ENCODE data around the gene SNTG2.

The SNTG2 gene

GRCh38 chr2:1068241-1068640, 117.6 kb downstream of the SNTG2 start:
- H3K4me1 Mint-ChIP-seq (ENCODE audit: low read depth in 2 of 2) = no peaks in the 10 kb centered on the region
- H3K27ac Mint-ChIP-seq = no peak overlapping the region
- DNase-seq = no peak
- H3K9me3 Mint-ChIP-seq = no peaks in the 10 kb centered on the region
- no peak overlapping the region for H3K4me3 Mint-ChIP-seq
- ATAC-seq (replicated peaks) = no peak
- peaks cover 0 to 13% of the 10 kb centered on the region in 2 donors for H3K27me3 Mint-ChIP-seq
- no peaks in the 10 kb centered on the region for H3K36me3 Mint-ChIP-seq (ENCODE audit: insufficient read depth)

DNA sequence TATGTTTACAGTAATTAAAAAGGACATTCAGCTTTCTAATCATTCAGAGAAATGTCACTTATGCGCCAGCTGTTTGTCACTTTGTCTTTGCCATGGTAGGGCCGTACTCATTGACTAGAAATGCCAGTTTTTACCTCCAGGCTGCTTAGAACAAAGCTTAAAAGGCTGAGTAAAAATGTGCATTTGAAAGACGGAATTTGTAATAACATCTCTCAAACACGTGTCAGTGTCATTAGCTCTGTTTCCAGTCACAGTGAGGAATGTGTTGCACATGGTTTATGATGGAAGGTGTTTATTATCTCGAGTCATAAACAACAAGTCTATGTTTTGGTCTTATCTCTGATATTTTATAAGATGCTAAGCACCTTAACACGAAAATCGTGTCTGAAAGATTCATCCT, 118.2 kb downstream of the SNTG2 start:
- Mint-ChIP-seq H3K27ac (no peak overlapping the region), H3K36me3 (ENCODE audit: insufficient read depth) (no peaks in the 10 kb centered on the region), H3K27me3 (peaks cover 0 to 9% of the 10 kb centered on the region in 2 donors), H3K4me3 (no peak overlapping the region), H3K9me3 (no peaks in the 10 kb centered on the region), H3K4me1 (ENCODE audit: low read depth in 2 of 2) (no peaks in the 10 kb centered on the region)
- no peak for DNase-seq
- ATAC-seq (replicated peaks) = no peak

DNA sequence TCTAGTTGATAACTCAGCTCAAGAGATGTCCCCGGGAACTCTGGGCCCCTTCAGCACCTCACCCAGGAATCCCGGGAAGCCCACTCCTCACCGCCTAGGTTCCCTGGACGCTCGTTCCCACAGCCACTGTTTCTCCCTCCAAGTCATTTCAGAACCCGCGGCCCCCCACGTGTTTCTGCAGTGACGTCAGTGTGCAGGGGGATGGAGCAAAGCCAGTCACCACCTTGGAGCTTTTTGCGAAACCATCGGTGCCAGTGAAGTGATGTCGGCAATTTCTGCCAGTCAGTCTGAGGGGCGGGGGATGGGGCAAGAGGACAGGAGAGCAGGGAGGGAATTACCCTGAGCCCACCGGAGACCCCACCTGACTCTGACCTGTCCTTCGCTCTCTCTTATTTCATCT, 119.2 kb downstream of the SNTG2 start:
- Mint-ChIP-seq H3K9me3 (no peaks in the 10 kb centered on the region), H3K27me3 (peaks cover 0 to 9% of the 10 kb centered on the region in 2 donors), H3K27ac (no peak overlapping the region), H3K4me3 (no peak overlapping the region), H3K36me3 (ENCODE audit: insufficient read depth) (no peaks in the 10 kb centered on the region), H3K4me1 (ENCODE audit: low read depth in 2 of 2) (no peaks in the 10 kb centered on the region)
- ATAC-seq (replicated peaks) (no peak), DNase-seq (no peak)

DNA sequence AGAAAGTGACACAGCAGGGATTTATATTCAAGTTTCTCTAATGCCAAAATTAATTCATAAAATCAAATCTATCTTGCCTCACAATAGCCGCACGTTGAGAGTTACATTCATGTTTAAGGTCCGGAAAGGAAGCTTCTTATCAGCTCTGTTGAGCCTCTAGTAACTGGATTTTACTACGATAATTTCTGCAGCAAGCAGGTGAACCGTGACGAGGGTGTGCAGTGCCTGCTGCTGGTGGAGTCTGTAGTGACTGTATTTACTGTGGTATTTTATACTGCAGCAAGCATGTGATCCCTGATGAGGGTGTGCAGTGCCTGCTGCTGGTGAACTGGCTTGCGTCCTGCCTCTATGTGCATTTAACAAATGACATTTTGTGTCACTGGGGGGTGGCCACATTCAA, 120.0 kb downstream of the SNTG2 start:
- H3K4me1 Mint-ChIP-seq (ENCODE audit: low read depth in 2 of 2) = no peaks in the 10 kb centered on the region
- no peak for ATAC-seq (replicated peaks)
- no peak overlapping the region for H3K4me3 Mint-ChIP-seq
- no peaks in the 10 kb centered on the region for H3K9me3 Mint-ChIP-seq
- H3K27me3 Mint-ChIP-seq = peaks cover 0 to 10% of the 10 kb centered on the region in 2 donors
- H3K36me3 Mint-ChIP-seq (ENCODE audit: insufficient read depth) = no peaks in the 10 kb centered on the region
- H3K27ac Mint-ChIP-seq = no peak overlapping the region
- no peak for DNase-seq

GRCh38 chr2:1071650-1072049, 121.0 kb downstream of the SNTG2 start:
- Mint-ChIP-seq H3K27me3 (peaks cover 0 to 14% of the 10 kb centered on the region in 2 donors), H3K36me3 (ENCODE audit: insufficient read depth) (no peaks in the 10 kb centered on the region), H3K9me3 (no peaks in the 10 kb centered on the region), H3K4me3 (no peak overlapping the region), H3K27ac (no peak overlapping the region), H3K4me1 (ENCODE audit: low read depth in 2 of 2) (no peaks in the 10 kb centered on the region)
- DNase-seq = no peak
- ATAC-seq (replicated peaks) = no peak

GRCh38 chr2:1072250-1072649, 121.6 kb downstream of the SNTG2 start:
- H3K27me3 Mint-ChIP-seq = peaks cover 0 to 8% of the 10 kb centered on the region in 2 donors
- ATAC-seq (replicated peaks) (no peak), DNase-seq (no peak)
- H3K4me3 Mint-ChIP-seq = no peak overlapping the region
- H3K27ac Mint-ChIP-seq = no peak overlapping the region
- H3K4me1 Mint-ChIP-seq (ENCODE audit: low read depth in 2 of 2) = no peaks in the 10 kb centered on the region
- no peaks in the 10 kb centered on the region for H3K36me3 Mint-ChIP-seq (ENCODE audit: insufficient read depth)
- no peaks in the 10 kb centered on the region for H3K9me3 Mint-ChIP-seq

DNA sequence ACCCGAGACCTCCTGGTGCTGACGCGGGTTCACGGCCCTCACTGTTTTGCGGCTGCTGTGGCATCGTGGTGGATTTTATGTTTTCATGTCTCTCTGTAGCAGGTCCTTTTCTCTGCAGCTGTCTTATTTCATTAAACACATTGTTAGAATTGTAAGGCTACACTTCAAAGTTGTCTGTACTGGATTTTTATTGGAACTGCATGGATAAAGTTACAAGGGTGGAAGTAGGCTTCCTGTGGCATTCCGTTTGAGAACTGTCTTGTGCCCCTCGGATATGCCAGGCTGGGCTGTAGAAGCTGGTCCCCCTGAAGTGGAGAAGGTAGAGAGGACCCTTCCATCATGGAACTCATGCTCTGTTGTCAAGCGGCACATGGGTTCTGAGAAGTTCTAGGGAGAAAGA, 127.3 kb downstream of the SNTG2 start:
- H3K27ac Mint-ChIP-seq = no peak overlapping the region
- ATAC-seq (replicated peaks) (no peak), DNase-seq (no peak)
- H3K4me3 Mint-ChIP-seq = no peak overlapping the region
- H3K9me3 Mint-ChIP-seq = no peaks in the 10 kb centered on the region
- no peaks in the 10 kb centered on the region for H3K36me3 Mint-ChIP-seq (ENCODE audit: insufficient read depth)
- H3K27me3 Mint-ChIP-seq = peaks cover 5 to 37% of the 10 kb centered on the region in 2 donors
- no peaks in the 10 kb centered on the region for H3K4me1 Mint-ChIP-seq (ENCODE audit: low read depth in 2 of 2)

GRCh38 chr2:1078326-1078725, 127.7 kb downstream of the SNTG2 start:
- no peaks in the 10 kb centered on the region for H3K9me3 Mint-ChIP-seq
- H3K27me3 Mint-ChIP-seq = peaks cover 5 to 40% of the 10 kb centered on the region in 2 donors
- DNase-seq (no peak), ATAC-seq (replicated peaks) (no peak)
- H3K4me1 Mint-ChIP-seq (ENCODE audit: low read depth in 2 of 2) = no peaks in the 10 kb centered on the region
- no peaks in the 10 kb centered on the region for H3K36me3 Mint-ChIP-seq (ENCODE audit: insufficient read depth)
- H3K4me3 Mint-ChIP-seq = no peak overlapping the region
- H3K27ac Mint-ChIP-seq = no peak overlapping the region

DNA sequence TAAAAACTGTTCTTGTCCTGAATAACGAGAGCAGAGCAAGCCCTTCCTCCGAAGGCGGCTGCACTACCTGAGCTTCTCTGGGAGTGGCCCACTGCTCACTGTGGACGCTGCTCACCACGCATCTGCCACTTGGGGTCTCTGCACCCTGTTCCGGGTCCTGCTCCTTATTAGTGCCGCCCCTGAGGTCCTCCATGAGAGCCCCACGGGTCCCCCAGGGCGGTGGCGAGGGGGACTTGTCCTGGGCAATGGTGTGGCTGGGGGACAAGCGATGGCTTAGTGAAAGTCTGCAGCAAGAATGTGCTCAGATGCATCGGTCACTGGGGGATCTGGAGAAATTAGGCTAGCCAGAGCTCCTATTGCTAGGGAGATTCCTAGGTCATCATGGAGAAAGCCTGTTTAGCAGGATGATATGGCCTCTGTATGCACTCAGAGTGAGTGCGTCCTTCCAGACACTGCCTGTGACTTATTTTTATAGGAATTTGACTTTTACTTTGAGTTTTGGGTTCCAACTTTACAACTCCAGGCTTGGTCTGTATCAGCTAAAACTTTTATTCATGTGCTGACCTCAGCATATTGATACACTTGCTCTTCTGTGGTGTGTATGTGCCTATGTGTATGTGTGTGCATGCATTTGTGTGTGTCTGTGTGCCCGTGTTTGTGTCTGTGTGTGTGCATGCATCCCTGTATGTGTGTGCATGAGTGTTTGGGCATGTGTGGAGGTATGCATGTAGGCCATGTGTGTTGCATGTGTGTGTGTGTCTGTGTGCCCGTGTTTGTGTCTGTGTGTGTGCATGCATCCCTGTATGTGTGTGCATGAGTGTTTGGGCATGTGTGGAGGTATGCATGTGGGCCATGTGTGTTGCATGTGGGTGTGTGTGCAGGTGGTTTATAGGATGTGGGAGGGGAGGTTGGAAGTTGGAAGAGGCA, 129.5 kb downstream of the SNTG2 start:
- H3K4me1 Mint-ChIP-seq (ENCODE audit: low read depth in 2 of 2) = no peaks in the 10 kb centered on the region
- DNase-seq = no peak
- no peak for ATAC-seq (replicated peaks)
- no peak overlapping the region for H3K27ac Mint-ChIP-seq
- no peak overlapping the region for H3K4me3 Mint-ChIP-seq
- H3K27me3 Mint-ChIP-seq = peaks cover 5 to 54% of the 10 kb centered on the region in 2 donors
- H3K36me3 Mint-ChIP-seq (ENCODE audit: insufficient read depth) = no peaks in the 10 kb centered on the region
- no peaks in the 10 kb centered on the region for H3K9me3 Mint-ChIP-seq

DNA sequence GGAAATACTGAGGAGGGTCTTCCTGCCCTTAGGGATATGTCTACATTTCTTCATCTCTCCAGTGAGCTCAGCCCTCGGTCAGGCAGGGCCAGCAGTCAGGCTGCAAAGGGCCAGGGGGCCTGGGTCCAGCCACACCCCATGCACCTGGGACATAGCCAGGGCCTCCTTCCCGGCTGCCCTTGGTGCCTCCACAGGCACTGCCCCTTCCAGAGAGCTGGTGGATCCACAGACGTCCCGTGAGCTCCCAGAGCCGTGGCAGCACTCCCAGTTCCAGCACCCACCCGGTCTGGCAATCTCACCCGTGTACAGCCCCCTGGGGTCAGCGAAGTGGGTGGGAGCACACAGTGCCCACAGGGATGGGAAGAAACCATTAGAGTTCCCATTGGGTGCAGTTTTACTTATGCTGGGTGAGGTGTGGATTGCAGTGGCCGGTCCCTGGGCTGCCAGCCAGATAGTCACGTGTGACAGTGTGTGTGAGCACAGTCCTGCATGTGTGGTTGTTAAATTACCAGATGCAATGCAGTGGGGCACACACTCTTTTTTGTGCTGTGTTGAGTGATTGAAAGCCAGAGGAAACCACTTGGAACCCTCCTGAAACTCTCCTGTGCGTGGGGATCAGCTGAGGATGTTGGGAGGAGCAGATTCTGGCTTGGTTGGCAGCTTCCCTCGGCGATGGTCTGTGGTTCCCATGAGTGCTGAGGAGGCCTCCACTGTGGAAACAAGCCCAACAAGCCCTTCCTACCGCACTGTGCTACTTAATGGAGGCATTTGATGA, 131.0 kb downstream of the SNTG2 start:
- Mint-ChIP-seq H3K27ac (no peak overlapping the region), H3K9me3 (no peaks in the 10 kb centered on the region), H3K27me3 (peaks cover 5 to 46% of the 10 kb centered on the region in 2 donors), H3K36me3 (ENCODE audit: insufficient read depth) (no peaks in the 10 kb centered on the region), H3K4me3 (no peak overlapping the region), H3K4me1 (ENCODE audit: low read depth in 2 of 2) (no peaks in the 10 kb centered on the region)
- DNase-seq (no peak), ATAC-seq (replicated peaks) (no peak)

DNA sequence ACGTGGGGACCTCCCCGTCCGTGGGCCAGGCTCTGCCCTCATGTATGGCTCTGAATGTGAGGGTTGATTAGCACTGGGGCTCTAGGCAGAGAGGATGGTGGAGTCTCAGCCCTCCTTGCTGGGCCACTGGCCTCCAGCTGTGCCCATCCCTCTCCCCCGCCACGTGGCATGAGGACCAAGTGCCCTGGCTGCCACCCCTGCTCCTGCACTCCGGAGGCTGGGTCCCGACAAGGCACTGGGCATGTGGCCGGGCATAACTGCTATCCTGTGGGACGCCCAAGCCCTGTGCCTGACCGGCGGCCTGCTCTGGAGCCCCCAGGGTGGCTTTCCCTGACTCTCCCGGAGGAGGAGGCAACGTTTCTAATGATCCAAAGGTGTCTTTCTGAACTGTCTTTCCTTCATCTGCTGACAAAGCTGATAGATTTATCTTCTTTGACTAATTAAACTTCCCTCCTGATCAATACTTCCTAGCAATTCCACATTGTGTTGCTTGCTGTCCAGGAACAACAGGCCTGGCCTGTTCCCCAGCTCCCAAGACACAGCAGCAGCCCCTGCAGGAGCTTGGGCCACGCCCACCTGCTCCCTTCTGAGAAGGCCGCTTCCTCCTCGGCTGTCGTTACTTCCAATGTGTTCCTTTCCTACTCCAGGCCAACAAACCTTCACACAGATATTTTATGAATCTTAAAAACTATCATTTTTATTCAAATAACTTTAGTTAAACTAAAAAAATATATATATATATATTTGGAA, 132.0 kb downstream of the SNTG2 start:
- no peaks in the 10 kb centered on the region for H3K9me3 Mint-ChIP-seq

GRCh38 chr2:1088192-1088860, 137.7 kb downstream of the SNTG2 start:
- Mint-ChIP-seq H3K9me3 (no peaks in the 10 kb centered on the region), H3K4me3 (no peak overlapping the region), H3K36me3 (ENCODE audit: insufficient read depth) (no peaks in the 10 kb centered on the region), H3K27ac (no peak overlapping the region), H3K27me3 (peaks cover 8 to 21% of the 10 kb centered on the region in 2 donors), H3K4me1 (ENCODE audit: low read depth in 2 of 2) (peaks cover 0 to 2% of the 10 kb centered on the region in 2 donors)
- DNase-seq = no peak
- ATAC-seq (replicated peaks) = no peak

More for the DNA sequence above, 132.0 kb downstream of the SNTG2 start:
- H3K36me3 Mint-ChIP-seq (ENCODE audit: insufficient read depth) = no peaks in the 10 kb centered on the region
- peaks cover 5 to 46% of the 10 kb centered on the region in 2 donors for H3K27me3 Mint-ChIP-seq
- H3K4me1 Mint-ChIP-seq (ENCODE audit: low read depth in 2 of 2) = no peaks in the 10 kb centered on the region
- H3K27ac Mint-ChIP-seq = no peak overlapping the region
- no peak for ATAC-seq (replicated peaks)
- no peak for DNase-seq
- no peak overlapping the region for H3K4me3 Mint-ChIP-seq

GRCh38 chr2:1088940-1089339, 138.3 kb downstream of the SNTG2 start:
- Mint-ChIP-seq H3K27me3 (peaks cover 8 to 16% of the 10 kb centered on the region in 2 donors), H3K4me1 (ENCODE audit: low read depth in 2 of 2) (peaks cover 0 to 2% of the 10 kb centered on the region in 2 donors), H3K9me3 (no peaks in the 10 kb centered on the region), H3K4me3 (no peak overlapping the region), H3K27ac (no peak overlapping the region), H3K36me3 (ENCODE audit: insufficient read depth) (no peaks in the 10 kb centered on the region)
- no peak for DNase-seq
- no peak for ATAC-seq (replicated peaks)
